GM13976 (cell line): Measurements from ENCODE around the gene IARS2.

Source experiments
- DNase-seq: peaks from one replicate; pipeline ENCODE4 v3.0.0; 2012; ENCODE audit warnings: low spot score
- CTCF ChIP-seq: IDR thresholded peaks from 2 replicates; pipeline ENCODE4 v1.5.1; 2012; ENCODE audit warnings: borderline replicate concordance, mild to moderate bottlenecking; ENCODE audit not compliant: insufficient read depth; ENCODE audit errors: extremely low read depth, missing control alignments, control extremely low read depth
- in situ Hi-C: fragments of 300-500 bp; cut with MboI; formaldehyde crosslinking; loops from one replicate; pipeline ENCODE4 v1.12.0; 2022; ENCODE audit warnings: low sequenced_read_pairs, mixed read lengths, inconsistent platforms; ENCODE audit not compliant: unreplicated experiment

Gene IARS2

GRCh38 chr1:220182656-220183055 lies 88.7 kb downstream of the IARS2 start:
- no peak for TF ChIP-seq CTCF
- DNase-seq, result no peak
- in situ Hi-C loops, result no loop called here

- in situ Hi-C loops, result no loop called here
- DNase-seq, result no peak
- no peak for TF ChIP-seq CTCF
Measured at GRCh38 chr1:220184506-220184905, 90.6 kb downstream of the IARS2 start.

DNA sequence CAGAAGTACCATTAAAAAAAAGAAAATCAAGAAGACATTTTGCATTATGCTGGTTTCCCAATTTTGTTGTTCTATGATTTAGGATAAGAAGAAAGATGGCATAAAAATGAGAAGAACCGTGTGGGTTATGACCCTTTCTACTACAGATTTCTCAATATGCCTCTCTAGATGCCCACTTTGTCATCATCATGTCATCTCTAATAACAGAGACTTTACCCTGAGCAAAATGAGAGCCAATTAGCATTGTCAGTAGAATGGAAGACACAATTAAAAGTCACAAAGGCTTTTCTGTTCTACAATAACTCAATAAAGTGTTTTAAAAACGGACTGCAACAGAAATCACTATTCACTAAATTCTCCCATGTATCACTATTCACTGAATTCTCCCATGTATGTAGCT lies 92.8 kb downstream of the IARS2 start:
- DNase-seq, result no peak
- TF ChIP-seq CTCF, result no peak
- in situ Hi-C loops, result no loop called here

- in situ Hi-C loops, result no loop called here
Measured at GRCh38 chr1:220188538-220188937, 94.6 kb downstream of the IARS2 start.

DNA sequence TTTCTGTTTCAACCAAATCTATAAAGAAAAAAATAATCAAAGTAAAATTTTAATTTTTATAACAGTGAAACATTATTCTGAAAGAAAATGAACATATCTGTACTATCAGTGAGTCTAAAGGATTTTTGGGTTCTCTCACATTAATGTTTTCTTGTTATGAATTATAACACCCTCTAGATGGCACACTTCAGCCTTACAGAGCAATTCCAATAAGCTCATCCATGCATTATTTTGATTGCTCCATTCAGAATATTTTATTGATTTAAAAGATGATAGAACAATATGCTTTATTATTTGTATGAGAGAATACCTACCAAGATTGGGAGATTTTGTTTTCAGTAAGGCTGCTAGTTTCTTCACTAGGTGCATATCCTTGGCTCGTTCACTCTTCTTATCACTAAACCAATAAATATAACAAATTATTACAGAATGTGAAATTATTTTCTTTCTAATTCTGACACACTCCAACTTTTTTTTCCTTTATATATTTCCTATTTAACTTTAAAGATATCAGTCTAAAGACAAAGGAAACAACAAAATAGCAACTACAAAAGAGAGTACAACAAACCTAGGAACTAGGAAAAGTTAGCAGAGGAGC lies 95.9 kb downstream of the IARS2 start:
- peak; percentile 26 for TF ChIP-seq CTCF
- in situ Hi-C loops, result no loop called here
- peak; percentile 23 for DNase-seq

More at GRCh38 chr1:220188538-220188937, 94.6 kb downstream of the IARS2 start:
- TF ChIP-seq CTCF, result no peak
- DNase-seq, result no peak

DNA sequence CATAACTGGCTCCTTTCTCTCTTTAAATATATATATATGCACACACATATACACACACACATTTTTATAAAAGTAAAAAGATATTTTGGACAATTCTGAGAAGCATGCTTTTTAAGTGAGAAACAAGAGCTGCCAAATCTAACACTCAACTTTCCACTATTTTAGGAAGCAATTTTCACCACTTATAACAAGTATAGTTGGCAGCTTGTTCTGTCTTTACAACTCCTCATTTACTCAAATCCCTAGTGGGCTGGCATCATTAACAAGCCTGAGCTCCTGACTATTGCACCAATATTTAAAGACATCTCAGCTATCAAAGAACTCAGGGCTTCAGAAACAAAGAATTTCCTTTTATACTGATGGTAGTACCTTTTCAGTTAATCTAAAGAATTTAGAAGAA lies 101.8 kb downstream of the IARS2 start:
- TF ChIP-seq CTCF, result no peak
- DNase-seq, result no peak
- in situ Hi-C loops, result no loop called here
